ENCODE results near the gene NAA38. TPM values are rescaled to one million over a fixed set of nuclear protein-coding genes. Genes with fewer than 3 reads are reported as not detected.

Gene NAA38
- total RNA-seq, 4 donors from 2014 or later = 45.2 to 80.1 (median 74.8) TPM

- H3K9me3 ChIP-seq = no peaks in the 10 kb centered on the region
- peak overlapping the region; percentile 96 to 99 (median 97) for H3K27ac ChIP-seq
- peaks cover 11 to 26% (median 12%) of the 10 kb centered on the region in 3 donors for H3K36me3 ChIP-seq
- no peak for DNase-seq
- intact Hi-C loops (cut with DNase I) = no loop called here
- H3K4me1 ChIP-seq = peaks cover 42 to 90% (median 57%) of the 10 kb centered on the region in 3 donors
- no peaks in the 10 kb centered on the region for H3K27me3 ChIP-seq
- peak overlapping the region; percentile 67 to 81 (median 74) for H3K4me3 ChIP-seq
- no peak for TF ChIP-seq POLR2A (IDR thresholded peaks at IDR 0.05)
- peak in 2 of 6 experiments; percentile 2 to 18 for TF ChIP-seq CTCF (IDR thresholded peaks at IDR 0.05)
- 0% methylated on average over 9 of the region's 46 CpGs; no CpG with 5 or more reads in 1 of the 2 donors for WGBS, 2 donors
Measured at GRCh38 chr17:7841915-7842379, 15.4 kb downstream of the NAA38 start.

GRCh38 chr17:7841396-7841914, 15.9 kb downstream of the NAA38 start:
- no peaks in the 10 kb centered on the region for H3K9me3 ChIP-seq
- intact Hi-C loops (cut with DNase I) = no loop called here
- no peaks in the 10 kb centered on the region for H3K27me3 ChIP-seq
- DNase-seq = no peak
- peaks cover 46 to 94% (median 62%) of the 10 kb centered on the region in 3 donors for H3K4me1 ChIP-seq
- TF ChIP-seq POLR2A (IDR thresholded peaks at IDR 0.05) (peak in 1 of 4 donors; percentile 32), CTCF (IDR thresholded peaks at IDR 0.05) (peak in 1 of 6 experiments; percentile 23)
- peak overlapping the region; percentile 96 to 99 (median 97) for H3K27ac ChIP-seq
- H3K4me3 ChIP-seq = peak overlapping the region; percentile 67 to 81 (median 74)
- H3K36me3 ChIP-seq = peaks cover 6 to 21% (median 8%) of the 10 kb centered on the region in 3 donors
- WGBS, 2 donors = 4% methylated on average over 11 to 14 of the region's 34 CpGs

GRCh38 chr17:7840875-7841274, 16.5 kb downstream of the NAA38 start:
- peaks cover 45 to 94% (median 61%) of the 10 kb centered on the region in 3 donors for H3K4me1 ChIP-seq
- H3K9me3 ChIP-seq = no peaks in the 10 kb centered on the region
- H3K27ac ChIP-seq = peak overlapping the region; percentile 96 to 99 (median 97)
- no peak for TF ChIP-seq POLR2A (IDR thresholded peaks at IDR 0.05)
- no peak for TF ChIP-seq CTCF (IDR thresholded peaks at IDR 0.05)
- intact Hi-C loops (cut with DNase I) = no loop called here
- WGBS, 2 donors = 50 to 78% methylated on average over 1 of the region's 1 CpG
- DNase-seq = no peak
- peak overlapping the region in 3 of 4 donors; percentile 74 to 81 (median 75) for H3K4me3 ChIP-seq
- H3K36me3 ChIP-seq = peaks cover 2 to 15% (median 2%) of the 10 kb centered on the region in 3 donors
- no peaks in the 10 kb centered on the region for H3K27me3 ChIP-seq

GRCh38 chr17:7840441-7840840, 16.9 kb downstream of the NAA38 start:
- DNase-seq = no peak
- Histone ChIP-seq H3K27me3 (no peaks in the 10 kb centered on the region), H3K27ac (peak overlapping the region in 3 of 4 donors; percentile 97 to 99 (median 99)), H3K36me3 (peaks cover 0 to 11% (median 0%) of the 10 kb centered on the region in 3 donors), H3K9me3 (no peaks in the 10 kb centered on the region), H3K4me1 (peaks cover 41 to 92% (median 57%) of the 10 kb centered on the region in 3 donors), H3K4me3 (no peak overlapping the region)
- intact Hi-C loops (cut with DNase I) = no loop called here
- WGBS, 2 donors = 17 to 47% methylated on average over 1 of the region's 1 CpG
- TF ChIP-seq CTCF (IDR thresholded peaks at IDR 0.05) = no peak
- no peak for TF ChIP-seq POLR2A (IDR thresholded peaks at IDR 0.05)

- Histone ChIP-seq H3K36me3 (peaks cover 0 to 8% (median 0%) of the 10 kb centered on the region in 3 donors), H3K4me3 (no peak overlapping the region)
- intact Hi-C loops (cut with DNase I) = no loop called here
Measured at GRCh38 chr17:7839876-7840261, 17.5 kb downstream of the NAA38 start.

More at GRCh38 chr17:7839876-7840261, 17.5 kb downstream of the NAA38 start:
- no peak for DNase-seq
- Histone ChIP-seq H3K4me1 (peaks cover 35 to 90% (median 51%) of the 10 kb centered on the region in 3 donors), H3K27me3 (no peaks in the 10 kb centered on the region), H3K27ac (peak overlapping the region in 3 of 4 donors; percentile 97 to 99 (median 99)), H3K9me3 (no peaks in the 10 kb centered on the region)
- 40 to 54% methylated on average over 1 to 2 of the region's 2 CpGs for WGBS, 2 donors
- TF ChIP-seq CTCF (IDR thresholded peaks at IDR 0.05) (no peak), POLR2A (IDR thresholded peaks at IDR 0.05) (no peak)

Measured in esophagus squamous epithelium (tissue), 5 donors.